Ectodermal cell (in vitro differentiated cells): ENCODE measurements around the gene UBASH3A.

Experiments
- H3K27ac ChIP-seq: 2 replicates; pipeline ENCODE4 v1.7.0; 2013; ENCODE audit warnings: mild to moderate bottlenecking, low read depth, low read length; ENCODE audit not compliant: insufficient read depth, poor library complexity, severe bottlenecking
- H3K27me3 ChIP-seq: 2 replicates; pipeline ENCODE4 v1.7.0; 2013; ENCODE audit warnings: mild to moderate bottlenecking, low read length; ENCODE audit not compliant: insufficient read depth, control insufficient read depth, poor library complexity, severe bottlenecking
- H3K36me3 ChIP-seq: one replicate; pipeline ENCODE4 v1.7.0; 2013; ENCODE audit warnings: low read length; ENCODE audit not compliant: control insufficient read depth, insufficient read depth
- H3K4me1 ChIP-seq: one replicate; pipeline ENCODE4 v1.7.0; 2013; ENCODE audit warnings: low read length; ENCODE audit not compliant: control insufficient read depth, insufficient read depth
- H3K4me3 ChIP-seq: 2 replicates; pipeline ENCODE4 v1.7.0; 2013; ENCODE audit warnings: low read depth, low read length, control low read depth; ENCODE audit not compliant: insufficient read depth
- H3K9me3 ChIP-seq: 2 replicates; pipeline ENCODE4 v1.7.0; 2013; ENCODE audit warnings: mild to moderate bottlenecking, low read length, moderate library complexity; ENCODE audit not compliant: control insufficient read depth
- WGBS, 2 experiments: methylation state at CpG; one replicate each; pipeline ENCODE4 v1.1.7; 2013; ENCODE audit warnings: missing lambda C conversion rate in 2 of 2; 5-methylcytosine and 5-hydroxymethylcytosine counted together

UBASH3A gene

DNA sequence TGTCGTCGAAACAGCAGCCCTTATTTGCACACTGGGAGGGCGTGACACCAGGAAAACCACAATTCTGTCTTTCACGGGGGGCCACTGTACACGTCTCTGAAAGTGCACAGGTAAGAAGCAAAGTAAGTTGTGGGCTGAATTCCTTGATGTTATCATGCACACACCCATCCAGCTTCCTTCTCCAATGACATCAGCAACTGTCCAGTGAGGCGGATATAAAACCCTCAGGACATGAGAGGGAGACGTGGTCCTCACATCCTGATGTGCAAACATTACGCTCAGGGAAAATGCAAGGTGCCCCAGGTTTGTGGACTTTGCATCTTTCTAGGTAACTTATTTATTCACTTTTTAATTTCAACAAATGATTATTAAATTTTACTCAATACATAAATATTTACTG is 40.4 kb upstream of the UBASH3A start:
- Histone ChIP-seq H3K4me1 (peaks cover 3% of the 10 kb centered on the region), H3K27ac (no peak overlapping the region), H3K9me3 (no peaks in the 10 kb centered on the region), H3K27me3 (no peaks in the 10 kb centered on the region), H3K4me3 (no peak overlapping the region), H3K36me3 (no peaks in the 10 kb centered on the region)
- 88 to 92% methylated on average over 8 of the region's 8 CpGs for WGBS, 2 experiments

DNA sequence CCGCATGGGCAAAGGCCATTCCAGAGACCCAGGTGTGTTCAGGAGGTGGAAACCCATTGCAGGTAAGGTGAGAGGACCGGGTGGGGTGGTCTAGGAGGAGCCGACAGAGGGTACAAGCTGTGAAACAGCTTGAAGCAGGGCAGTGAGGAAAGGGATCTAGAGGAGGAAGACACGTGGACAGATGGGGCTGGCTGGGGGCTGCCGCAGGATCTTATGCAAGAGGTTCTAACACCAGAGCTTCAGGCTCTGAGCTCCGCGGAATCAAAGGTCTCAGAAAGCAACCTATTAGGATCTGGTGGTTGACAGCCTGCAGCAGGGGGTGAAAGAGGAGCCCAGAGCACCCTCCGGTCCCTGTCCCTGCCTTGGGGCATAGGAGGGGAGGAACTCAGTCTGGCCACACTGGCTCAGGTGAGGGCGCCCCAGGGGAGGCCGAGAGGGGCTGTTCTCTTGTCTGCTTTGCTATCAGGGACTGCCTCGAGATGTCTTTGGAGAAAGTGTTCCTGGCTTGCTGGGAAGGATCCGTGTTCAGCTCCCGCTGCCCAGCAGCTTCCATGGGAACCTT is 39.3 kb upstream of the UBASH3A start:
- Histone ChIP-seq H3K36me3 (no peaks in the 10 kb centered on the region), H3K9me3 (no peaks in the 10 kb centered on the region), H3K27me3 (no peaks in the 10 kb centered on the region), H3K27ac (no peak overlapping the region), H3K4me3 (no peak overlapping the region), H3K4me1 (peaks cover 3% of the 10 kb centered on the region)
- 89% methylated on average over 13 of the region's 13 CpGs for WGBS, 2 experiments

GRCh38 chr21:42365770-42366169 is 37.9 kb upstream of the UBASH3A start:
- no peaks in the 10 kb centered on the region for H3K9me3 ChIP-seq
- no peaks in the 10 kb centered on the region for H3K36me3 ChIP-seq
- H3K27ac ChIP-seq, result no peak overlapping the region
- no peak overlapping the region for H3K4me3 ChIP-seq
- H3K27me3 ChIP-seq, result no peaks in the 10 kb centered on the region
- 79 to 88% methylated on average over 6 of the region's 6 CpGs for WGBS, 2 experiments
- H3K4me1 ChIP-seq, result peaks cover 3% of the 10 kb centered on the region

- H3K4me3 ChIP-seq, result no peak within 1 kb of the TSS
- no peaks in the 10 kb centered on the region for H3K27me3 ChIP-seq
- WGBS, 2 experiments, result 90 to 93% methylated on average over 19 of the region's 19 CpGs
- no peaks in the 10 kb centered on the region for H3K9me3 ChIP-seq
- H3K4me1 ChIP-seq, result peaks cover 3% of the 10 kb centered on the region
- H3K36me3 ChIP-seq, result no peaks in the 10 kb centered on the region
- H3K27ac ChIP-seq, result no peak within 1 kb of the TSS
Observed at GRCh38 chr21:42366292-42367010, 37.3 kb upstream of the UBASH3A start, which contains the start of gene TFF1. TSS of gene TFF1 (minus strand) at chr21:42366535. CDS start at chr21:42366495, 40 bp downstream.

- no peaks in the 10 kb centered on the region for H3K27me3 ChIP-seq
- no peaks in the 10 kb centered on the region for H3K9me3 ChIP-seq
- H3K4me1 ChIP-seq, result peaks cover 3% of the 10 kb centered on the region
- no peak overlapping the region for H3K4me3 ChIP-seq
- 90 to 91% methylated on average over 14 of the region's 14 CpGs for WGBS, 2 experiments
- H3K27ac ChIP-seq, result no peak overlapping the region
- no peaks in the 10 kb centered on the region for H3K36me3 ChIP-seq
Observed at GRCh38 chr21:42367367-42368165, 36.1 kb upstream of the UBASH3A start.

DNA sequence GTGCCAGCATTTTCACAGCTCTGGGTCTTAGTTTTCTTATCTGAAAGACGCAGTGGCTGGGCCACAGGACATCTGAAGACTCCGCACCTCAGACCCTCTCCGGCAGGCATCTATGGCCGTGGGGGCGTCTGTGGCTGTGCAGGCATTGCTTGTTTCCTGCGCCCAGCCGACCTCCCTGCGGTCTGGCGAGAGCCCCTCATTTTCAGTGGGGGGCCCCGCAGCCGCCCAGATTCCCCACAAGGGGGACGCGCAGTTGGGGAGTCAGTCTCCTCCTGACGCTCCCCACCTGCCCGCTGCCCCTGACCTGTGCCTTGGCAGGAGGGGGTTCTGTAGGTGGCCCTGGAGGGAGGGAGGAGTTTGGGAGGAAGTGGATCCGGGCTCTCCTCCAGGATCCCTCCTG is 33.9 kb upstream of the UBASH3A start:
- Histone ChIP-seq H3K4me3 (no peak overlapping the region), H3K36me3 (no peaks in the 10 kb centered on the region), H3K27me3 (no peaks in the 10 kb centered on the region), H3K4me1 (peaks cover 3% of the 10 kb centered on the region), H3K9me3 (no peaks in the 10 kb centered on the region), H3K27ac (no peak overlapping the region)
- WGBS, 2 experiments, result 82 to 84% methylated on average over 16 of the region's 16 CpGs

DNA sequence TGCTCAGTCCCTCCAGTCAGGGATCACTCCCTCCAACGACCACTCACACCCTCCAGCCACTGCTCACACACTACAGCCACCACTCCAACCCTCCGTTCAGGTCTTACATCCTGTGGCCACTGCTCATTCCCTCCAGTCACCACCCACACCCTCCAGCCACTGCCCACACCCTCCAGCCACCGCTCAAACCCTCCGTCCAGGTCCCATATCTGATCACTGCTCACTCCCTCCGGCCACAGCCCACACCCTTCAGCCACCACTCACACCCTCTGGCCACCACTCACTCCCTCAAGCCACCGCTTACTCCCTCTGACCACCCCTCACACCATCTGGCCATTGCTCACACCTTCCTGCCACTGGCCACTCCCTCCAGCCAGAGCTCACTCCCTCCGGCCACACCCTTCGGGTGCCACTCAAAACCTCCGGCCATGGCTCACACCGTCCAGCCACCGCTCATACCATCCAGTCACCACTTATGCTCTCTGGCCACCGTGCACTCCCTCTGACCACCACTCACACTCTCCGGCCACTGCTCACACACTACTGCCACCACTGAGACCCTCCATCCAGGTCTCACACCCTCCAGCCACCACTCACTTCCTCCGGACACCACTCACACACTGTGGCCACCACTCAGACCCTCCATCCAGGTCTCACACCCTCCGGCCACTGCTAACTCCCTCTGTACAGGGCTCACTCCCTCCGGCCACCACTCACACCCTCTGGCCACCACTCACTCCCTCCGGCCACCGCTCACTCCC is 32.6 kb upstream of the UBASH3A start:
- Histone ChIP-seq H3K4me3 (no peak overlapping the region), H3K27ac (no peak overlapping the region), H3K27me3 (no peaks in the 10 kb centered on the region), H3K4me1 (peaks cover 1% of the 10 kb centered on the region), H3K9me3 (no peaks in the 10 kb centered on the region), H3K36me3 (no peaks in the 10 kb centered on the region)
- WGBS, 2 experiments, result 82 to 83% methylated on average over 18 of the region's 18 CpGs

DNA sequence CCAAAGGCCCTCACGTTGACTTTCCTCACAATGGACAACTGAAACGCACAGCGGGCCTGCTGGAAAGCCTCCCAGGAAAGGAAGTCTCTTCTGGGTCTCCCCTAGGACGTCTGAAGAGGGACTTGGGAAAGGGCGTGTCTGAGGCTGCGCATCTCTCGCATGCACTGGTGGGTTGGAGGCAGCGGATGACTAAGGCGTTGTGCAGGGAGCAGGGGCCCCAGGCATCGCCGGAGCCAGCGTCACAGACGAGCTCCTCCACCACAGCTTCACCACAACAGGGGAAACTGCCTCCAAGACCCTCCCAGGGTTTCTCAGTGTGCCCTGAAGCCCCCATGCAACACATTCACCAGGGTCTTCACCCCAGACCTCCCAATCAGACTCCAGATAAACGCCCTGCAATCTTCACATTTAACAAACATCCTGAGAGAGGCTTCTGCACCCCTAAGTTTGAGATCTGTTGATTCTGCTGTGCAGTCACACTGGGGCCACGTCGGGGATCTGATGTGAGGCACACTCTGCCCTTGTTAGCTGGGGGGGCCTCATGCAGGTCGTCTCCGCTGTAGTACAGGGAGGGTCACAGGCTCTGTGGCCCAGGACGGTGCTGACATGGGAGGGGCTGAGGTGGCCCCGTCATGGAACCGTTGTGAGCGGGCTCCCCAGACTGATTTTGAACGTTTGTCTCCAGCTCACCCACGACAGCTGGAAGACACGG is 30.4 kb upstream of the UBASH3A start:
- Histone ChIP-seq H3K27me3 (no peaks in the 10 kb centered on the region), H3K36me3 (no peaks in the 10 kb centered on the region), H3K4me3 (no peak overlapping the region), H3K4me1 (no peaks in the 10 kb centered on the region), H3K27ac (no peak overlapping the region), H3K9me3 (no peaks in the 10 kb centered on the region)
- WGBS, 2 experiments, result 90 to 91% methylated on average over 25 of the region's 25 CpGs

DNA sequence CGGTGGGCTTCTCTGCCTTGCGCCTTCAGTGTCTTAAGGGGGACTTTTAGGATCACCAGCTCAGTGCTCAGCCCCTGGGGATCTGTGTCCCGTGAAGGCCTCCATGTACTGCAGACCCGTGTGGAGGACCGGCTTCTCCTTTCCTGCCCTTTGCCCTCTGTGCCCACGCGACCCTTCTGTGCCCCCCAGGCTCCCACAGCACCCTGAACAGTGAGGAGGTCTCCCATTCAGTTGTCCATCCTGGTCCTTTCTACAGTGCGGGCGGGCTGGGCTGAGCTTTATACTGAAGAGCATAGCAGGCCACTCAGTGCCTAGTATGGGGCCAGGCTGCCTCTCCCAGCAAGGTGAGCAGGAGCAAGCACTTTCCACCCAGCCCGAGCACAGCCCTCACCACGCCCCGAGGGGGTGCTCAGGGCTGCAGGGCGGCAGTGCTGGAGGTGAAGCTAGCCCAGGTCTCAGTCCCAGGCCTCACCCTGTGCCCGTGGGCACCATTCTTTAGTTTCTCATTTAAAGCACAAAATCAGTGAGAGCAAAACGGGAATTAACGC is 29.7 kb upstream of the UBASH3A start:
- no peak overlapping the region for H3K4me3 ChIP-seq
- no peaks in the 10 kb centered on the region for H3K4me1 ChIP-seq
- H3K36me3 ChIP-seq, result no peaks in the 10 kb centered on the region
- 91 to 94% methylated on average over 16 of the region's 16 CpGs for WGBS, 2 experiments
- no peaks in the 10 kb centered on the region for H3K27me3 ChIP-seq
- H3K9me3 ChIP-seq, result no peaks in the 10 kb centered on the region
- no peak overlapping the region for H3K27ac ChIP-seq
